Measurements from ENCODE around the gene MEP1B. TPM values are rescaled to one million over a fixed set of nuclear protein-coding genes. Genes with fewer than 3 reads are reported as not detected.

The MEP1B gene
- total and polyA plus RNA-seq, 2 donors (not counting 1 experiment from before 2014, with no cell fraction given): 0.03 TPM; not detected in 1

GRCh38 chr18:32200766-32201165, 10.9 kb downstream of the MEP1B start:
- H3K4me2 ChIP-seq (replicated peaks; ENCODE audit: low read depth, low read length, poor library complexity, severe bottlenecking): no peak overlapping the region
- H3K79me2 ChIP-seq (ENCODE audit: control insufficient read depth, insufficient read depth, low read length): no peaks in the 10 kb centered on the region
- CTCF ChIA-PET: no interaction called here
- ATAC-seq (ENCODE audit: low read depth) (no peak), DNase-seq (no peak)
- TF ChIP-seq EZH2 (IDR thresholded peaks at IDR 0.05; ENCODE audit: borderline replicate concordance, insufficient read depth, low read depth, low read length, poor library complexity, severe bottlenecking) (no peak), CTCF (IDR thresholded peaks at IDR 0.05) (no peak)
- no peak overlapping the region for H3K4me3 ChIP-seq (ENCODE audit: control extremely low read depth in 1 of 5, extremely low read depth in 1 of 5, insufficient read depth in 1 of 5, low read depth in 2 of 5, low read length in 4 of 5)
- H3K27me3 ChIP-seq (replicated peaks in 1 of 4; ENCODE audit: control extremely low read depth in 1 of 4, control insufficient read depth in 3 of 4, insufficient read depth in 4 of 4, low read length in 3 of 4): no peaks in the 10 kb centered on the region
- no peak overlapping the region for H3K9ac ChIP-seq (ENCODE audit: low read length)
- no peaks in the 10 kb centered on the region for H3K9me3 Mint-ChIP-seq (ENCODE audit: insufficient read depth)
- peaks cover 7% of the 10 kb centered on the region for H3K27me3 Mint-ChIP-seq
- no peak overlapping the region for H3K27ac Mint-ChIP-seq
- no peaks in the 10 kb centered on the region for H3K4me1 Mint-ChIP-seq
- no peak overlapping the region for H3K4me3 Mint-ChIP-seq
- no peaks in the 10 kb centered on the region for H3K36me3 ChIP-seq (replicated peaks in 1 of 2; ENCODE audit: control extremely low read depth in 1 of 2, control insufficient read depth in 1 of 2, extremely low read depth in 1 of 2, insufficient read depth in 2 of 2, low read length in 1 of 2)
- no peaks in the 10 kb centered on the region for H3K4me1 ChIP-seq (ENCODE audit: control insufficient read depth in 2 of 2, insufficient read depth in 2 of 2, low read length in 2 of 2)
- no peaks in the 10 kb centered on the region for H4K20me1 ChIP-seq (ENCODE audit: control insufficient read depth, insufficient read depth, low read length, poor library complexity, severe bottlenecking)
- no peak overlapping the region for H2AFZ ChIP-seq (ENCODE audit: insufficient read depth, low read depth, low read length, poor library complexity, severe bottlenecking)
- POLR2A ChIA-PET: no interaction called here
- no peak overlapping the region for H3K27ac ChIP-seq (ENCODE audit: low read length in 2 of 2)
- WGBS (ENCODE audit: insufficient coverage): no CpG with 5 or more reads among the region's 2 CpGs
- peaks cover 0 to 8% (median 0%) of the 10 kb centered on the region in 3 donors for H3K9me3 ChIP-seq (ENCODE audit: control extremely low read depth in 1 of 3, control insufficient read depth in 2 of 3, insufficient read depth in 1 of 3, low read length in 2 of 3)
- intact Hi-C loops (cut with micrococcal nuclease): no loop called here

- Histone ChIP-seq H3K27ac (ENCODE audit: low read length in 2 of 2) (no peak overlapping the region), H4K20me1 (ENCODE audit: control insufficient read depth, insufficient read depth, low read length, poor library complexity, severe bottlenecking) (no peaks in the 10 kb centered on the region), H3K4me2 (replicated peaks; ENCODE audit: low read depth, low read length, poor library complexity, severe bottlenecking) (no peak overlapping the region), H3K9ac (ENCODE audit: low read length) (no peak overlapping the region), H3K9me3 (ENCODE audit: control extremely low read depth in 1 of 3, control insufficient read depth in 2 of 3, insufficient read depth in 1 of 3, low read length in 2 of 3) (no peaks in the 10 kb centered on the region), H3K4me3 (ENCODE audit: control extremely low read depth in 1 of 5, extremely low read depth in 1 of 5, insufficient read depth in 1 of 5, low read depth in 2 of 5, low read length in 4 of 5) (no peak overlapping the region), H3K27me3 (replicated peaks in 1 of 4; ENCODE audit: control extremely low read depth in 1 of 4, control insufficient read depth in 3 of 4, insufficient read depth in 4 of 4, low read length in 3 of 4) (no peaks in the 10 kb centered on the region), H3K4me1 (ENCODE audit: control insufficient read depth in 2 of 2, insufficient read depth in 2 of 2, low read length in 2 of 2) (no peaks in the 10 kb centered on the region), H3K36me3 (replicated peaks in 1 of 2; ENCODE audit: control extremely low read depth in 1 of 2, control insufficient read depth in 1 of 2, extremely low read depth in 1 of 2, insufficient read depth in 2 of 2, low read length in 1 of 2) (no peaks in the 10 kb centered on the region), H3K79me2 (ENCODE audit: control insufficient read depth, insufficient read depth, low read length) (no peaks in the 10 kb centered on the region), H2AFZ (ENCODE audit: insufficient read depth, low read depth, low read length, poor library complexity, severe bottlenecking) (no peak overlapping the region)
- intact Hi-C loops (cut with micrococcal nuclease): no loop called here
- Mint-ChIP-seq H3K27ac (no peak overlapping the region), H3K4me1 (no peaks in the 10 kb centered on the region), H3K27me3 (peaks cover 7% of the 10 kb centered on the region), H3K9me3 (ENCODE audit: insufficient read depth) (no peaks in the 10 kb centered on the region), H3K4me3 (no peak overlapping the region)
- ChIA-PET POLR2A (no interaction called here), CTCF (no interaction called here)
- DNase-seq: no peak
- no peak for ATAC-seq (ENCODE audit: low read depth)
- TF ChIP-seq CTCF (IDR thresholded peaks at IDR 0.05) (no peak), EZH2 (IDR thresholded peaks at IDR 0.05; ENCODE audit: borderline replicate concordance, insufficient read depth, low read depth, low read length, poor library complexity, severe bottlenecking) (no peak)
- 77% methylated on average over 3 of the region's 3 CpGs for WGBS (ENCODE audit: insufficient coverage)
Measured at GRCh38 chr18:32201948-32202672, 12.3 kb downstream of the MEP1B start.

Data from B cell (primary cell).